ENCODE measurements around the gene PTPN11. TPM values are rescaled to one million over a fixed set of nuclear protein-coding genes. Genes with fewer than 3 reads are reported as not detected.

The PTPN11 gene
- total and polyA plus RNA-seq, 2 of the 13 experiments (the other 11 are each of a cell fraction or from before 2014, with no cell fraction given), result 30.0 to 63.5 TPM

DNA sequence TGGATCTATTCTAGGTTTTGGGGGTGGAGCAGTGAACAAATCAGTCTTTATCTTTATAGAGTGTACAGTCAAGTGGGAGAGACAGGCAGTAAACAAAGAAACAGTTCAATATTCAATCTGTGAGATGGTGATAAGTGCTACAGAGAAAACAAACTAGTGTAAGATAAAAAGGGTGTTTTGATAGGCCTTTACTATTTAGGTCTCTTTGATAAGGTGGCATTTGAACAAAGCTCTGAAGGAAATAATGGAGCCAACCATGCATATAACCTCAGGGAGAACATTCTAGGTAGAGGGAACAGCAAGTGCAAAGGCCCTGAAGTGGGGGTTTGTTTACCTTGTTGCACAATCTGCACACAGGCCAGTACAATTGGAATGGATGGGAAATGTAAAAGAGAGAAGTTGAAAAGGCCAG, 47.3 kb downstream of the PTPN11 start (continued):
- TF ChIP-seq EP300 (IDR thresholded peaks at IDR 0.05; ENCODE audit: low read depth in 2 of 2, low read length in 2 of 2) (peak in 1 of 2 experiments; percentile 50; a peak in 1 of 4 replicates), EP300 (CRISPR knock-in tag; IDR thresholded peaks at IDR 0.05; ENCODE audit: borderline replicate concordance) (no peak), E2F2 (CRISPR knock-in tag; IDR thresholded peaks at IDR 0.05; ENCODE audit: borderline replicate concordance) (no peak), ZNF331 (CRISPR knock-in tag; IDR thresholded peaks at IDR 0.05) (peak; percentile 66; the same call in 1 of the 2 replicates), ZBTB7B (CRISPR knock-in tag; IDR thresholded peaks at IDR 0.05) (peak; percentile 41; the same call in 1 of the 2 replicates), ISL2 (CRISPR knock-in tag; IDR thresholded peaks at IDR 0.05) (0 out of 2 replicates have a peak, but pooled peaks have one; percentile 19), HOXA3 (CRISPR knock-in tag; IDR thresholded peaks at IDR 0.05) (peak; percentile 20; the same call in 1 of the 2 replicates), KDM1A (CRISPR knock-in tag; IDR thresholded peaks at IDR 0.05) (peak; percentile 81; the same call in 1 of the 2 replicates), RFXAP (CRISPR knock-in tag; IDR thresholded peaks at IDR 0.05; ENCODE audit: borderline replicate concordance) (no peak), ZFX (CRISPR knock-in tag; IDR thresholded peaks at IDR 0.05; ENCODE audit: low read depth) (no peak)
- TF ChIP-seq, protein P1, sequence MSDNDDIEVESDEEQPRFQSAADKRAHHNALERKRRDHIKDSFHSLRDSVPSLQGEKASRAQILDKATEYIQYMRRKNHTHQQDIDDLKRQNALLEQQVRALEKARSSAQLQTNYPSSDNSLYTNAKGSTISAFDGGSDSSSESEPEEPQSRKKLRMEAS (IDR thresholded peaks at IDR 0.05), result peak; percentile 31; the same call in 1 of the 2 replicates
- TF ChIP-seq, protein P2, sequence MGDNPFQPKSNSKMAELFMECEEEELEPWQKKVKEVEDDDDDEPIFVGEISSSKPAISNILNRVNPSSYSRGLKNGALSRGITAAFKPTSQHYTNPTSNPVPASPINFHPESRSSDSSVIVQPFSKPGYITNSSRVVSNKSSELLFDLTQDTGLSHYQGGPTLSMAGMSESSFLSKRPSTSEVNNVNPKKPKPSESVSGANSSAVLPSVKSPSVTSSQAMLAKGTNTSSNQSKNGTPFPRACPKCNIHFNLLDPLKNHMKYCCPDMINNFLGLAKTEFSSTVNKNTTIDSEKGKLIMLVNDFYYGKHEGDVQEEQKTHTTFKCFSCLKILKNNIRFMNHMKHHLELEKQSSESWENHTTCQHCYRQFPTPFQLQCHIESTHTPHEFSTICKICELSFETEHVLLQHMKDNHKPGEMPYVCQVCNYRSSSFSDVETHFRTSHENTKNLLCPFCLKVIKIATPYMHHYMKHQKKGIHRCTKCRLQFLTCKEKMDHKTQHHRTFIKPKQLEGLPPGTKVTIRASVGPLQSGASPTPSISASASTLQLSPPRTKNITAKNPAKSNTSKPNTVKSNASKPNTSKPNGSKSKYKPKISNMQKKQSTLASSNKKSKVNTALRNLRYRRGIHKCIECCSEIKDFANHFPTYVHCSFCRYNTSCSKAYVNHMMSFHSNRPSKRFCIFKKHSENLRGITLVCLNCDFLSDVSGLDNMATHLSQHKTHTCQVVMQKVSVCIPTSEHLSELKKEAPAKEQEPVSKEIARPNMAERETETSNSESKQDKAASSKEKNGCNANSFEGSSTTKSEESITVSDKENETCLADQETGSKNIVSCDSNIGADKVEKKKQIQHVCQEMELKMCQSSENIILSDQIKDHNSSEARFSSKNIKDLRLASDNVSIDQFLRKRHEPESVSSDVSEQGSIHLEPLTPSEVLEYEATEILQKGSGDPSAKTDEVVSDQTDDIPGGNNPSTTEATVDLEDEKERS (CRISPR knock-in tag; IDR thresholded peaks at IDR 0.05), result 0 out of 2 replicates have a peak, but pooled peaks have one; percentile 30
- TF ChIP-seq, protein P3, sequence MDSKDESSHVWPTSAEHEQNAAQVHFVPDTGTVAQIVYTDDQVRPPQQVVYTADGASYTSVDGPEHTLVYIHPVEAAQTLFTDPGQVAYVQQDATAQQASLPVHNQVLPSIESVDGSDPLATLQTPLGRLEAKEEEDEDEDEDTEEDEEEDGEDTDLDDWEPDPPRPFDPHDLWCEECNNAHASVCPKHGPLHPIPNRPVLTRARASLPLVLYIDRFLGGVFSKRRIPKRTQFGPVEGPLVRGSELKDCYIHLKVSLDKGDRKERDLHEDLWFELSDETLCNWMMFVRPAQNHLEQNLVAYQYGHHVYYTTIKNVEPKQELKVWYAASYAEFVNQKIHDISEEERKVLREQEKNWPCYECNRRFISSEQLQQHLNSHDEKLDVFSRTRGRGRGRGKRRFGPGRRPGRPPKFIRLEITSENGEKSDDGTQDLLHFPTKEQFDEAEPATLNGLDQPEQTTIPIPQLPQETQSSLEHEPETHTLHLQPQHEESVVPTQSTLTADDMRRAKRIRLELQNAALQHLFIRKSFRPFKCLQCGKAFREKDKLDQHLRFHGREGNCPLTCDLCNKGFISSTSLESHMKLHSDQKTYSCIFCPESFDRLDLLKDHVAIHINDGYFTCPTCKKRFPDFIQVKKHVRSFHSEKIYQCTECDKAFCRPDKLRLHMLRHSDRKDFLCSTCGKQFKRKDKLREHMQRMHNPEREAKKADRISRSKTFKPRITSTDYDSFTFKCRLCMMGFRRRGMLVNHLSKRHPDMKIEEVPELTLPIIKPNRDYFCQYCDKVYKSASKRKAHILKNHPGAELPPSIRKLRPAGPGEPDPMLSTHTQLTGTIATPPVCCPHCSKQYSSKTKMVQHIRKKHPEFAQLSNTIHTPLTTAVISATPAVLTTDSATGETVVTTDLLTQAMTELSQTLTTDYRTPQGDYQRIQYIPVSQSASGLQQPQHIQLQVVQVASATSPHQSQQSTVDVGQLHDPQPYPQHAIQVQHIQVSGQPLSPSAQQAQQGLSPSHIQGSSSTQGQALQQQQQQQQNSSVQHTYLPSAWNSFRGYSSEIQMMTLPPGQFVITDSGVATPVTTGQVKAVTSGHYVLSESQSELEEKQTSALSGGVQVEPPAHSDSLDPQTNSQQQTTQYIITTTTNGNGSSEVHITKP (CRISPR knock-in tag; IDR thresholded peaks at IDR 0.05; ENCODE audit: low read depth), result peak; percentile 78
- TF ChIP-seq, protein P4, sequence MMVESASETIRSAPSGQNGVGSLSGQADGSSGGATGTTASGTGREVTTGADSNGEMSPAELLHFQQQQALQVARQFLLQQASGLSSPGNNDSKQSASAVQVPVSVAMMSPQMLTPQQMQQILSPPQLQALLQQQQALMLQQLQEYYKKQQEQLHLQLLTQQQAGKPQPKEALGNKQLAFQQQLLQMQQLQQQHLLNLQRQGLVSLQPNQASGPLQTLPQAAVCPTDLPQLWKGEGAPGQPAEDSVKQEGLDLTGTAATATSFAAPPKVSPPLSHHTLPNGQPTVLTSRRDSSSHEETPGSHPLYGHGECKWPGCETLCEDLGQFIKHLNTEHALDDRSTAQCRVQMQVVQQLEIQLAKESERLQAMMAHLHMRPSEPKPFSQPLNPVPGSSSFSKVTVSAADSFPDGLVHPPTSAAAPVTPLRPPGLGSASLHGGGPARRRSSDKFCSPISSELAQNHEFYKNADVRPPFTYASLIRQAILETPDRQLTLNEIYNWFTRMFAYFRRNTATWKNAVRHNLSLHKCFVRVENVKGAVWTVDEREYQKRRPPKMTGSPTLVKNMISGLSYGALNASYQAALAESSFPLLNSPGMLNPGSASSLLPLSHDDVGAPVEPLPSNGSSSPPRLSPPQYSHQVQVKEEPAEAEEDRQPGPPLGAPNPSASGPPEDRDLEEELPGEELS (CRISPR knock-in tag; IDR thresholded peaks at IDR 0.05), result peak; percentile 79
- TF ChIP-seq, protein P5, sequence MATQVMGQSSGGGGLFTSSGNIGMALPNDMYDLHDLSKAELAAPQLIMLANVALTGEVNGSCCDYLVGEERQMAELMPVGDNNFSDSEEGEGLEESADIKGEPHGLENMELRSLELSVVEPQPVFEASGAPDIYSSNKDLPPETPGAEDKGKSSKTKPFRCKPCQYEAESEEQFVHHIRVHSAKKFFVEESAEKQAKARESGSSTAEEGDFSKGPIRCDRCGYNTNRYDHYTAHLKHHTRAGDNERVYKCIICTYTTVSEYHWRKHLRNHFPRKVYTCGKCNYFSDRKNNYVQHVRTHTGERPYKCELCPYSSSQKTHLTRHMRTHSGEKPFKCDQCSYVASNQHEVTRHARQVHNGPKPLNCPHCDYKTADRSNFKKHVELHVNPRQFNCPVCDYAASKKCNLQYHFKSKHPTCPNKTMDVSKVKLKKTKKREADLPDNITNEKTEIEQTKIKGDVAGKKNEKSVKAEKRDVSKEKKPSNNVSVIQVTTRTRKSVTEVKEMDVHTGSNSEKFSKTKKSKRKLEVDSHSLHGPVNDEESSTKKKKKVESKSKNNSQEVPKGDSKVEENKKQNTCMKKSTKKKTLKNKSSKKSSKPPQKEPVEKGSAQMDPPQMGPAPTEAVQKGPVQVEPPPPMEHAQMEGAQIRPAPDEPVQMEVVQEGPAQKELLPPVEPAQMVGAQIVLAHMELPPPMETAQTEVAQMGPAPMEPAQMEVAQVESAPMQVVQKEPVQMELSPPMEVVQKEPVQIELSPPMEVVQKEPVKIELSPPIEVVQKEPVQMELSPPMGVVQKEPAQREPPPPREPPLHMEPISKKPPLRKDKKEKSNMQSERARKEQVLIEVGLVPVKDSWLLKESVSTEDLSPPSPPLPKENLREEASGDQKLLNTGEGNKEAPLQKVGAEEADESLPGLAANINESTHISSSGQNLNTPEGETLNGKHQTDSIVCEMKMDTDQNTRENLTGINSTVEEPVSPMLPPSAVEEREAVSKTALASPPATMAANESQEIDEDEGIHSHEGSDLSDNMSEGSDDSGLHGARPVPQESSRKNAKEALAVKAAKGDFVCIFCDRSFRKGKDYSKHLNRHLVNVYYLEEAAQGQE (IDR thresholded peaks at IDR 0.05; ENCODE audit: borderline replicate concordance in 1 of 2, low read depth in 1 of 2, low read length in 2 of 2), result no peak
